ENCODE results near the gene ARMC7. TPM values are rescaled to one million over a fixed set of nuclear protein-coding genes. Genes with fewer than 3 reads are reported as not detected.
A peak's percentile ranks its signal among the peaks of the same experiment; 100 is the strongest.
"Not testable (repeated sequence)": the region's sequence is repeated elsewhere in the genome, so short reads cannot be mapped to it uniquely, and the experiment has no call there.

The ARMC7 gene
- total RNA-seq, 1 donor from 2014 or later: 15.4 TPM

- no peak for TF ChIP-seq CTCF (IDR thresholded peaks at IDR 0.05)
- Mint-ChIP-seq H3K27ac (peak overlapping the region; percentile 59), H3K36me3 (ENCODE audit: low read depth) (peaks cover 16% of the 10 kb centered on the region), H3K4me1 (peaks cover 59% of the 10 kb centered on the region), H3K9me3 (no peaks in the 10 kb centered on the region), H3K4me3 (no peak overlapping the region), H3K27me3 (no peaks in the 10 kb centered on the region)
- DNase-seq: no peak
- POLR2A ChIA-PET: interaction anchor here (0.5 to 9.7 kb wide), 11 partner anchors 11 to 1397 kb away, joined by 3 to 292 read pairs (median 6); partner anchors contain the start of genes GGA3, JPT1, MRPS7 and NT5C
- CTCF ChIA-PET: interaction anchor here (2.0 to 8.7 kb wide), 3 partner anchors 12 to 83 kb away, joined by 6 to 192 read pairs (median 37); partner anchors contain the start of gene NT5C
- intact Hi-C loops (cut with micrococcal nuclease): loop anchor here (10.0 kb wide), 1 partner anchor 146 kb away; the partner anchor contains the start of genes GGA3 and MRPS7
- no peak for ATAC-seq (ENCODE audit: low read depth)
Observed at GRCh38 chr17:75118307-75118706, 8.5 kb downstream of the ARMC7 start.

- ChIA-PET POLR2A (interaction anchor here (0.6 to 13.0 kb wide), 5 partner anchors 7 to 731 kb away, joined by 3 to 292 read pairs (median 4); partner anchors contain the start of genes NT5C, SUMO2 and WBP2), CTCF (interaction anchor here (0.6 to 5.7 kb wide), 5 partner anchors 10 to 78 kb away, joined by 3 to 35 read pairs (median 3); no protein-coding TSS in a partner anchor)
- Mint-ChIP-seq H3K27ac (peak overlapping the region; percentile 41), H3K36me3 (ENCODE audit: low read depth) (peaks cover 23% of the 10 kb centered on the region), H3K4me1 (peaks cover 36% of the 10 kb centered on the region), H3K4me3 (no peak overlapping the region), H3K27me3 (no peaks in the 10 kb centered on the region), H3K9me3 (no peaks in the 10 kb centered on the region)
- DNase-seq (no peak), ATAC-seq (ENCODE audit: low read depth) (peak; percentile 75)
- no peak for TF ChIP-seq CTCF (IDR thresholded peaks at IDR 0.05)
- intact Hi-C loops (cut with micrococcal nuclease): no loop called here
Observed at GRCh38 chr17:75124041-75124818, 14.5 kb downstream of the ARMC7 start.

GRCh38 chr17:75124819-75125162, 15.0 kb downstream of the ARMC7 start:
- H3K36me3 Mint-ChIP-seq (ENCODE audit: low read depth): peaks cover 28% of the 10 kb centered on the region
- H3K9me3 Mint-ChIP-seq: no peaks in the 10 kb centered on the region
- H3K4me1 Mint-ChIP-seq: peaks cover 40% of the 10 kb centered on the region
- intact Hi-C loops (cut with micrococcal nuclease): no loop called here
- DNase-seq (no peak), ATAC-seq (ENCODE audit: low read depth) (no peak)
- H3K4me3 Mint-ChIP-seq: no peak overlapping the region
- peak overlapping the region; percentile 41 for H3K27ac Mint-ChIP-seq
- CTCF ChIA-PET: interaction anchor here (5.7 kb wide), 1 partner anchor 10 kb away, joined by 35 read pairs; no protein-coding TSS in a partner anchor
- TF ChIP-seq CTCF (IDR thresholded peaks at IDR 0.05): no peak
- POLR2A ChIA-PET: interaction anchor here (0.6 to 13.0 kb wide), 5 partner anchors 7 to 731 kb away, joined by 3 to 292 read pairs (median 4); partner anchors contain the start of genes NT5C, SUMO2 and WBP2
- no peaks in the 10 kb centered on the region for H3K27me3 Mint-ChIP-seq

- ChIA-PET POLR2A (interaction anchor here (2.5 to 13.0 kb wide), 2 partner anchors 9 to 16 kb away, joined by 6 to 292 read pairs; partner anchors contain the start of gene ARMC7), CTCF (interaction anchor here (1.2 to 5.7 kb wide), 2 partner anchors 12 to 76 kb away, joined by 3 to 35 read pairs; no protein-coding TSS in a partner anchor)
- Mint-ChIP-seq H3K4me3 (no peak overlapping the region), H3K36me3 (ENCODE audit: low read depth) (peaks cover 27% of the 10 kb centered on the region), H3K27me3 (no peaks in the 10 kb centered on the region), H3K9me3 (no peaks in the 10 kb centered on the region), H3K27ac (peak overlapping the region; percentile 47), H3K4me1 (peaks cover 46% of the 10 kb centered on the region)
- no peak for ATAC-seq (ENCODE audit: low read depth)
- intact Hi-C loops (cut with micrococcal nuclease): no loop called here
- no peak for DNase-seq
- no peak for TF ChIP-seq CTCF (IDR thresholded peaks at IDR 0.05)
Observed at GRCh38 chr17:75125984-75126383, 16.2 kb downstream of the ARMC7 start.

- H3K27ac Mint-ChIP-seq: peak overlapping the region; percentile 46
- intact Hi-C loops (cut with micrococcal nuclease): no loop called here
- ChIA-PET POLR2A (interaction anchor here (0.6 to 13.0 kb wide), 6 partner anchors 10 to 282 kb away, joined by 3 to 292 read pairs (median 5); partner anchors contain the start of gene ARMC7), CTCF (interaction anchor here (1.2 to 5.7 kb wide), 2 partner anchors 13 to 75 kb away, joined by 3 to 35 read pairs; no protein-coding TSS in a partner anchor)
- ATAC-seq (ENCODE audit: low read depth) (no peak), DNase-seq (no peak)
- no peaks in the 10 kb centered on the region for H3K9me3 Mint-ChIP-seq
- H3K36me3 Mint-ChIP-seq (ENCODE audit: low read depth): peaks cover 22% of the 10 kb centered on the region
- H3K27me3 Mint-ChIP-seq: no peaks in the 10 kb centered on the region
- H3K4me3 Mint-ChIP-seq: no peak overlapping the region
- no peak for TF ChIP-seq CTCF (IDR thresholded peaks at IDR 0.05)
- peaks cover 49% of the 10 kb centered on the region for H3K4me1 Mint-ChIP-seq
Observed at GRCh38 chr17:75126954-75127353, 17.2 kb downstream of the ARMC7 start.

GRCh38 chr17:75127936-75128335, 18.2 kb downstream of the ARMC7 start:
- intact Hi-C loops (cut with micrococcal nuclease); ATAC-seq (ENCODE audit: low read depth); H3K9me3 Mint-ChIP-seq; H3K4me3 Mint-ChIP-seq; H3K27me3 Mint-ChIP-seq; DNase-seq; H3K27ac Mint-ChIP-seq: not testable (repeated sequence)
- ChIA-PET CTCF (interaction anchor here (5.7 kb wide), 1 partner anchor 14 kb away, joined by 35 read pairs; no protein-coding TSS in a partner anchor), POLR2A (interaction anchor here (2.5 to 13.0 kb wide), 2 partner anchors 11 to 18 kb away, joined by 6 to 292 read pairs; partner anchors contain the start of gene ARMC7)
- Mint-ChIP-seq H3K36me3 (ENCODE audit: low read depth) (peaks cover 22% of the 10 kb centered on the region), H3K4me1 (peaks cover 55% of the 10 kb centered on the region)
